K562 (cell line): ENCODE results near the gene FBXW7. TPM values are rescaled to one million over a fixed set of nuclear protein-coding genes. Genes with fewer than 3 reads are reported as not detected.
A peak's percentile ranks its signal among the peaks of the same experiment; 100 is the strongest.

Source experiments
- CLOCK ChIP-seq: fragments of 250-450 bp; sonication (Bioruptor Pico); IDR thresholded peaks from 2 replicates; pipeline ENCODE4 v1.4.0; 2020; ENCODE audit warnings: mild to moderate bottlenecking, moderate library complexity, borderline replicate concordance
- EP400 ChIP-seq: fragments of 450-650 bp; IDR thresholded peaks from 2 replicates; pipeline ENCODE4 v1.6.1; 2017; ENCODE audit warnings: antibody characterized with exemption, mild to moderate bottlenecking, moderate library complexity
- EWSR1 ChIP-seq: fragments of 450-650 bp; IDR thresholded peaks from 2 replicates; pipeline ENCODE4 v1.6.1; 2018; ENCODE audit warnings: borderline replicate concordance, mild to moderate bottlenecking, low read depth, moderate library complexity; ENCODE audit not compliant: partially characterized antibody
- FOSL1 ChIP-seq: fragments of 200-800 bp; sonication (Bioruptor generic); conservative IDR thresholded peaks from 2 replicates; pipeline ENCODE4 v1.6.1; 2016; ENCODE audit warnings: missing genetic modification characterization, missing compliant biosample characterization
- GATA2 ChIP-seq: sonication (generic); formaldehyde crosslinking; IDR thresholded peaks from 2 replicates; pipeline ENCODE4 v1.4.0; 2020; ENCODE audit warnings: mild to moderate bottlenecking, missing genetic modification reagents
- HMG20B ChIP-seq: fragments of 250-450 bp; sonication (Bioruptor Pico); IDR thresholded peaks from 2 replicates; pipeline ENCODE4 v1.5.0; 2021; ENCODE audit warnings: mild to moderate bottlenecking
- LEF1 ChIP-seq: fragments of 450-650 bp; IDR thresholded peaks from 2 replicates; pipeline ENCODE4 v1.6.1; 2016; ENCODE audit warnings: mild to moderate bottlenecking
- MAZ ChIP-seq, 2 experiments: fragments of 450-650 bp in 1 of 2; sonication (generic) in 1 of 2; formaldehyde crosslinking; IDR thresholded peaks in 1 of 2; conservative IDR thresholded peaks in 1 of 2; 2 replicates each; pipeline versions ENCODE4 v1.4.0 to v1.5.0; 2020; ENCODE audit warnings: mild to moderate bottlenecking in 1 of 2, missing genetic modification reagents in 1 of 2
- NELFE ChIP-seq: IDR thresholded peaks from 2 replicates; pipeline ENCODE4 v1.6.1; 2011; ENCODE audit warnings: mild to moderate bottlenecking; ENCODE audit not compliant: insufficient read depth, insufficient read length
- NFATC3 ChIP-seq: fragments of 450-650 bp; IDR thresholded peaks from 2 replicates; pipeline ENCODE4 v1.6.1; 2017; ENCODE audit warnings: mild to moderate bottlenecking
- POLR3A ChIP-seq: IDR thresholded peaks from 2 replicates; pipeline ENCODE4 v1.6.1; 2011; ENCODE audit warnings: borderline replicate concordance, mild to moderate bottlenecking, moderate library complexity; ENCODE audit not compliant: insufficient read length, insufficient read depth; ENCODE audit errors: extremely low read depth
- RCOR1 ChIP-seq, 2 experiments: IDR thresholded peaks; 2 replicates each; pipeline ENCODE4 v1.6.1; 2012; ENCODE audit warnings: low read depth in 2 of 2, low read length in 2 of 2, borderline replicate concordance in 1 of 2, improper control_type of control experiment in 1 of 2
- SIN3A ChIP-seq, 2 experiments: fragments of 150-350 bp in 1 of 2; IDR thresholded peaks; 2 replicates each; pipeline ENCODE4 v1.6.1; 2011 to 2016; ENCODE audit warnings: borderline replicate concordance in 2 of 2, low read depth in 2 of 2, low read length in 2 of 2, mild to moderate bottlenecking in 2 of 2, moderate library complexity in 2 of 2; ENCODE audit not compliant: control insufficient read depth in 1 of 2
- SIN3B ChIP-seq: fragments of 450-650 bp; IDR thresholded peaks from 2 replicates; pipeline ENCODE4 v1.6.1; 2017; ENCODE audit warnings: low read depth, mild to moderate bottlenecking, moderate library complexity
- TBP ChIP-seq: optimal IDR thresholded peaks from 2 replicates; pipeline ENCODE3; 2011; ENCODE audit warnings: low read depth, low read length, improper control_type of control experiment
- TRIM24 ChIP-seq, 2 experiments: fragments of 450-650 bp; IDR thresholded peaks; 2 replicates each; pipeline ENCODE4 v1.6.1; 2016
- ZNF184 ChIP-seq: sonication (generic); formaldehyde crosslinking; IDR thresholded peaks from 2 replicates; pipeline ENCODE4 v1.5.0; 2020; ENCODE audit warnings: missing genetic modification reagents
- ZNF224 ChIP-seq: sonication (generic); formaldehyde crosslinking; IDR thresholded peaks from 2 replicates; pipeline ENCODE4 v1.8.0; 2022; ENCODE audit warnings: mild to moderate bottlenecking, missing genetic modification reagents
- ZNF668 ChIP-seq: fragments of 250-450 bp; sonication (Bioruptor Pico); IDR thresholded peaks from 2 replicates; pipeline ENCODE4 v1.8.0; 2022; ENCODE audit warnings: mild to moderate bottlenecking, inconsistent platforms
- ZSCAN29 ChIP-seq: fragments of 450-650 bp; IDR thresholded peaks from 2 replicates; pipeline ENCODE4 v1.6.1; 2017
- polyA plus RNA-seq, 8 experiments: library from polyadenylated mRNA; depleted of rRNA in 4 of 8; stranded (reverse) in 5 of 8; unstranded in 3 of 8; fragments of >200 nt; fragmentation: Nextera tagmentation in 2 of 8; fragmentation: Illumina TruSeq in 1 of 8; extraction: Ambion mirVana in 2 of 8; extraction: Trizol in 1 of 8; gene quantifications; 2 replicates each; pipeline versions ENCODE4 v1.2.1 to v1.2.3, GENCODE V29; 2011 to 2014; ENCODE audit warnings: inconsistent platforms in 1 of 8, missing spikeins in 1 of 8
- total RNA-seq, 7 experiments: library from RNA; depleted of rRNA in 6 of 7; stranded (reverse); fragments of >200 nt in 6 of 7; fragmentation: Illumina TruSeq in 2 of 7; extraction: Trizol in 2 of 7; gene quantifications; 2 replicates each; pipeline versions ENCODE4 v1.2.1 to v1.2.3, GENCODE V29; 2011 to 2021; ENCODE audit warnings: low replicate concordance in 1 of 7
- TF ChIP-seq, protein P1 (sequence below): sonication (generic); formaldehyde crosslinking; IDR thresholded peaks from 2 replicates; pipeline ENCODE4 v1.8.1; 2023; ENCODE audit warnings: mild to moderate bottlenecking, missing genetic modification reagents, moderate library complexity
- TF ChIP-seq, protein P2 (sequence below): IDR thresholded peaks from 2 replicates; pipeline ENCODE4 v1.6.1; 2014; ENCODE audit warnings: antibody characterized with exemption
- TF ChIP-seq, protein P3 (sequence below): sonication (generic); formaldehyde crosslinking; IDR thresholded peaks from 2 replicates; pipeline ENCODE4 v1.8.0; 2022; ENCODE audit warnings: missing genetic modification reagents, mild to moderate bottlenecking, borderline replicate concordance

Gene FBXW7
- total and polyA plus RNA-seq, 9 of the 15 experiments (the other 6 are each of a cell fraction or from before 2014, with no cell fraction given), result 6.8 to 44.2 (median 16.4) TPM

- peak in 1 of 2 experiments; percentile 41; a peak in 1 of 4 replicates for TF ChIP-seq RCOR1 (IDR thresholded peaks at IDR 0.05; ENCODE audit: borderline replicate concordance in 1 of 2, low read depth in 2 of 2, low read length in 2 of 2)
- TF ChIP-seq ZNF668 (CRISPR knock-in tag), result no peak
- TF ChIP-seq GATA2 (CRISPR knock-in tag), result no peak
- no peak for TF ChIP-seq EWSR1
- TF ChIP-seq NELFE, result no peak
- no peak for TF ChIP-seq ZNF224 (CRISPR knock-in tag)
- TF ChIP-seq TRIM24 (IDR thresholded peaks at IDR 0.05), result peak in 1 of 2 experiments; percentile 88; a peak in 1 of 4 replicates
- TF ChIP-seq POLR3A, result no peak
- TF ChIP-seq ZNF184 (CRISPR knock-in tag), result no peak
- no peak for TF ChIP-seq HMG20B (CRISPR knock-in tag)
- 0 out of 2 replicates have a peak, but pooled peaks have one; percentile 18 for TF ChIP-seq FOSL1
- no peak for TF ChIP-seq SIN3B
- peak; percentile 40; the same call in 1 of the 2 replicates for TF ChIP-seq EP400
- TF ChIP-seq LEF1, result no peak; the same call in 1 of the 2 replicates
- no peak for TF ChIP-seq NFATC3
- TF ChIP-seq CLOCK, result no peak
- TF ChIP-seq TBP, result no peak
- no peak for TF ChIP-seq ZSCAN29
- TF ChIP-seq, protein P1, sequence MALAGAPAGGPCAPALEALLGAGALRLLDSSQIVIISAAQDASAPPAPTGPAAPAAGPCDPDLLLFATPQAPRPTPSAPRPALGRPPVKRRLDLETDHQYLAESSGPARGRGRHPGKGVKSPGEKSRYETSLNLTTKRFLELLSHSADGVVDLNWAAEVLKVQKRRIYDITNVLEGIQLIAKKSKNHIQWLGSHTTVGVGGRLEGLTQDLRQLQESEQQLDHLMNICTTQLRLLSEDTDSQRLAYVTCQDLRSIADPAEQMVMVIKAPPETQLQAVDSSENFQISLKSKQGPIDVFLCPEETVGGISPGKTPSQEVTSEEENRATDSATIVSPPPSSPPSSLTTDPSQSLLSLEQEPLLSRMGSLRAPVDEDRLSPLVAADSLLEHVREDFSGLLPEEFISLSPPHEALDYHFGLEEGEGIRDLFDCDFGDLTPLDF (CRISPR knock-in tag), result no peak
- TF ChIP-seq, protein P2, sequence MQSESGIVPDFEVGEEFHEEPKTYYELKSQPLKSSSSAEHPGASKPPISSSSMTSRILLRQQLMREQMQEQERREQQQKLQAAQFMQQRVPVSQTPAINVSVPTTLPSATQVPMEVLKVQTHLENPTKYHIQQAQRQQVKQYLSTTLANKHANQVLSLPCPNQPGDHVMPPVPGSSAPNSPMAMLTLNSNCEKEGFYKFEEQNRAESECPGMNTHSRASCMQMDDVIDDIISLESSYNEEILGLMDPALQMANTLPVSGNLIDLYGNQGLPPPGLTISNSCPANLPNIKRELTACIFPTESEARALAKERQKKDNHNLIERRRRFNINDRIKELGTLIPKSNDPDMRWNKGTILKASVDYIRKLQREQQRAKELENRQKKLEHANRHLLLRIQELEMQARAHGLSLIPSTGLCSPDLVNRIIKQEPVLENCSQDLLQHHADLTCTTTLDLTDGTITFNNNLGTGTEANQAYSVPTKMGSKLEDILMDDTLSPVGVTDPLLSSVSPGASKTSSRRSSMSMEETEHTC, result no peak
- TF ChIP-seq MAZ (CRISPR knock-in tag; conservative IDR thresholded peaks at IDR 0.05 in 1 of 2, IDR thresholded peaks at IDR 0.05 in 1 of 2), result 0 out of 4 replicates have a peak, but pooled peaks of 1 of the 2 experiments have one; percentile 26
- no peak for TF ChIP-seq SIN3A (IDR thresholded peaks at IDR 0.05; ENCODE audit: borderline replicate concordance in 2 of 2, control insufficient read depth in 1 of 2, low read depth in 2 of 2, low read length in 2 of 2)
- TF ChIP-seq, protein P3, sequence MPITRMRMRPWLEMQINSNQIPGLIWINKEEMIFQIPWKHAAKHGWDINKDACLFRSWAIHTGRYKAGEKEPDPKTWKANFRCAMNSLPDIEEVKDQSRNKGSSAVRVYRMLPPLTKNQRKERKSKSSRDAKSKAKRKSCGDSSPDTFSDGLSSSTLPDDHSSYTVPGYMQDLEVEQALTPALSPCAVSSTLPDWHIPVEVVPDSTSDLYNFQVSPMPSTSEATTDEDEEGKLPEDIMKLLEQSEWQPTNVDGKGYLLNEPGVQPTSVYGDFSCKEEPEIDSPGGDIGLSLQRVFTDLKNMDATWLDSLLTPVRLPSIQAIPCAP (CRISPR knock-in tag), result no peak
Measured at GRCh38 chr4:152479428-152480026, 56.4 kb downstream of the FBXW7 start (continued).
